H4 (cell line): Measurements from ENCODE around the gene S100A13. TPM values are rescaled to one million over a fixed set of nuclear protein-coding genes. Genes with fewer than 3 reads are reported as not detected.
"Not testable (repeated sequence)": the region's sequence is repeated elsewhere in the genome, so short reads cannot be mapped to it uniquely, and the experiment has no call there.

Experiments used
- DNase-seq: peaks from one replicate; pipeline ENCODE4 v3.0.0-alpha.2; 2015; ENCODE audit warnings: low spot score
- total RNA-seq: library from RNA; depleted of rRNA; stranded (reverse); fragments of >200 nt; shearing (Covaris generic); gene quantifications from 2 replicates; pipeline ENCODE4 v1.2.3, GENCODE V29; 2014

The S100A13 gene
- total RNA-seq, 1 experiment from 2014 or later = 160 TPM

GRCh38 chr1:153648000-153648643 lies 20.8 kb upstream of the S100A13 start:
- no peak for DNase-seq

- DNase-seq = no peak
These were observed 20.0 kb upstream of the S100A13 start for GRCh38 chr1:153647346-153647714.

- no peak for DNase-seq
These were observed 19.5 kb upstream of the S100A13 start for GRCh38 chr1:153646672-153647345.

GRCh38 chr1:153643816-153644215 lies 16.5 kb upstream of the S100A13 start:
- no peak for DNase-seq

- DNase-seq = no peak
These were observed 15.8 kb upstream of the S100A13 start for GRCh38 chr1:153643100-153643499.

DNA sequence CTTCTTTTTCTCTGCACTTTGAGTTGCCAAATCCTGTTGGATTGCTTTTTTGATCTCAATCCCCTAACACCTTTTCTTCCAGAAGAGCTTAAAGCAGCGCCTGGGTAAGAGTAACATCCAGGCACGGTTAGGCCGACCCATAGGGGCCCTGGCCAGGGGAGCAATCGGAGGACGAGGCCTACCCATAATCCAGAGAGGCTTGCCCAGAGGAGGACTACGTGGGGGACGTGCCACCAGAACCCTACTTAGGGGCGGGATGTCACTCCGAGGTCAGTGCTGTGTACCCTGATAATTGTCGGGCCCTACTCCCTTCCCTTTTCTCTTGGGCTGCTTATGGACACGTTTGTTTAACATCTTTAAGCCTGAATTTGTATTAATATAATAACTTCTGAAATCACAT lies 14.9 kb upstream of the S100A13 start:
- no peak for DNase-seq

DNA sequence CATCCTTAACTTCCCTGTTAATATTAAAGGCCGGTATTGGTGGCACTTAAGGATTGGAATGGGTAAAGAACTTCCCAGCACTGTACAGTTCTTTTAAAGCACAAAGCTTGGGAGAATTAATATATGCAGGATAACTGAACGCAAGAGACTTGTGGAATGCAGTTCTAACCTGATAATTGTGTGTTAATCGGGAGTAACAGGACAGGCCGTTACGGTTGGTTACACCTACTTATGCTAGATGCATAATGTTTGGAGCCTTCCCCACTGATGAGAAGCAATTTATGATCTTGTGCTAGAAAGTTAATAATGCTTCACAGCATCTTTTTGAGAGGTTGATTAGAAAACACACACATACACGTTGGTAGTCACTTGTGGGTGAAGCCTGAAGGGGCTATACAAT lies 13.6 kb upstream of the S100A13 start:
- DNase-seq = no peak

- DNase-seq = not testable (repeated sequence)
These were observed 12.9 kb upstream of the S100A13 start for GRCh38 chr1:153640213-153640612.

- no peak for DNase-seq
These were observed 12.0 kb upstream of the S100A13 start for GRCh38 chr1:153639280-153639679.

DNA sequence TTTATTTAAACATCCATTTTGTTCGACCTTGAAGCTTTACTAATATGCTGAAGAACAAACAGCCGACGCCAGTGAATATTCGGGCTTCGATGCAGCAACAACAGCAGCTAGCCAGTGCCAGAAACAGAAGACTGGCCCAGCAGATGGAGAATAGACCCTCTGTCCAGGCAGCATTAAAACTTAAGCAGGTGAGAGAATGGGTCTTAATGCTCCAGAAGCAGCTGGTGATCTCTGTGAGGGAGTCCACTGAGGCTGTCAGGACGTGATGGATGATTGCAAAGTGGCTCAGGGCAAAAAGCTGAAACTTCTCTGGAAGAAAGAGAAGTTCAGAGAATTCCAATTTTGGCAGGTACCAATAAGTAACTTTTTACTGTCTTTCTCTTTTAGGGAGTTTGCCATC lies 11.0 kb upstream of the S100A13 start:
- DNase-seq = no peak

- no peak for DNase-seq
These were observed 9.0 kb upstream of the S100A13 start for GRCh38 chr1:153636312-153636711.

- no peak for DNase-seq
These were observed 8.6 kb upstream of the S100A13 start for GRCh38 chr1:153635872-153636271.

- peak; percentile 98 for DNase-seq
These were observed 6.7 kb upstream of the S100A13 start, which contains the start of gene CHTOP for GRCh38 chr1:153633754-153634665. Gene CHTOP (plus strand): TSS chr1:153634066. CDS start chr1:153636589, 2,523 bp downstream.

GRCh38 chr1:153633161-153633753 lies 6.0 kb upstream of the S100A13 start:
- no peak for DNase-seq

DNA sequence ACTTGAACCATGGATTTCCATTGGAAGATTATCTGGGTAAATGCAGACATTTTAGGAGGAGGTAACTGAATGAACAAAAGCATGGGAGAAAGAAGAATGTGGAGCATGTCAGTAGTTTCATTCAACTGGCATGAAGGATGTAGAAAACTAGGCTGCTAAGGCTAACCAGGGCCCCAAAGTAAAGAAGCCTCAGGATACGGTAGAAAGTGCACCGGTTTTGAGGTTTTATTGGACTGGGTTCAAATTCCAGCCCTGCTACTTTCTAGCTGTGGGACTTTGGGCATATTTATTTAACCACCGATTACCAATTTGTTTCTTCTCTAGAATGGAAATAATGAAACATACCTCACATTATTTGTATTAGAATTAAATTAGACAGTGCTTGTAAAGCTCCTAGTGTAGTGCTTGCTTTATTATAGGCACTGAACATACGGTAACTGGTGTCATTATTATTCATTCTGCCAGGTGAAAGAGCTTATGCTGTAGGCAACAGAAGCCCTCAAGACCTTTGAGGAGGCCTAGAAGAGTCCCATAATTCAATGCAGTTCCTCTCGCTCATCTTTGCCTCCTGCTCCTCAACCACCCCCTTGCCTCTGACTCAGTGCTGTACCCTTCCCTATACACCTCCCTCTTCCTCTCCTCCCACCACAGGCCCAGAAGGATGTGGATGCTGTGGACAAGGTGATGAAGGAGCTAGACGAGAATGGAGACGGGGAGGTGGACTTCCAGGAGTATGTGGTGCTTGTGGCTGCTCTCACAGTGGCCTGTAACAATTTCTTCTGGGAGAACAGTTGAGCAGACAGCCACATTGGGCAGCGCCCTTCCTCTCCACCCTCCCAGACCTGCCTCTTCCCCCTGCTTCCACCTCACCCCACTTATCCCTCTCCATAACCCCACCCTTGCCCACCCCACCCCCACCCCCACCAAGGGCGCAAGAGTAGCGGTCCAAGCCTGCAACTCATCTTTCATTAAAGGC lies 4.0 kb upstream of the S100A13 start:
- no peak for DNase-seq

GRCh38 chr1:153630384-153630783 lies 3.1 kb upstream of the S100A13 start:
- no peak for DNase-seq

DNA sequence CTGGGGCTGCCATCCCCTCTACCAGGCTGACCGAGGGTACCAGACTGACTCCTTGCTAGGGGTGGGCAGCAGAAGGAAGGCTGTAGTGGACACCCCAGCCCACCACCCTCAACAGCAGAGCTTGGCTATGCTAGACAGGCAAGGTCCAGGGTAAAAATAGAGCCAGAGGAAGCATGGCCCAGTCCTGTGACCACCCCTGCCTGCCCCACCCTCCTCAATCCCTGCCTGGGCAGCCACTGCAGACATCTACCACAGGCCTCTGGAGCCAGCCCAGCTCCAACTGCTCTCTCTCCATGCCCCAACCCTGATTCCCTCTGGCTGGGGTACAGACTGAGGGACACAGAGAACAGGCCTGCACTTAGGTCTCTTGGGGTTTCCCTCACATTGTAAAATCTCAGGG lies 2.7 kb upstream of the S100A13 start:
- no peak for DNase-seq

- DNase-seq = no peak
These were observed 2.0 kb upstream of the S100A13 start for GRCh38 chr1:153629343-153629665.

DNA sequence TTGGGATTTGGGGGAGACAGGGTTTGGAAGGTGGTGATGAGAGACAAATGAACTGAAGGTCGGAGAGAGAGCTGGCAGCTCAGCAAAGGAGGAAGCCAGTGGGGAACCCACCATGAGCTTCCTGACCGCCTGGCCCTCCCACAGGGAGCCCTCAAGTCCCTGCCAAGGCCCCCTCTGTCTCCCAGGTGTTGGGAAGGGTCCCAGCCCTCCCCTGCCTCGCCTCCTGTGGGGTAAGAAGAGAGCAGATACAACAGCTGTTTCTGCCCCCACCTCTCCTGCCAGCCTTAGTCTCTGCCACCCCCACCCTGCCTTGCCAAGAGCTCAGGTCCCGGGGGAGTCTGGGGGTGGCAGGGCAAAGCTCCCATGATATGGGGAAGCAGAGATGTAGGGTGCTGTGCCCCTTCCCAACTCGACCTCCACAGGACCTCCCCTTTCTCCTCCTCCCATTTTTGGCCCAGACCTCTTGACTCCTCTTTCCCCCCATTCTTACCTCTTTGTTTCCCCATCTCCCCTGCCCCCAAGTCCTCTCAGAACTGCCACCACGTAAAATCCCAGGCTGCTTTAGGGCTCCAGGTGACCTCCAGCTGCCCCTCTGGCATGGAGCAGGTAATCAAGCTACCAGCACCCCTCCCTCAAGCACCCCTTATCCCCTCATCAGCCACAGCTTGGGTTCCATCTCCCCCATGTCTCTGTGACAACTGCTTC lies 1.5 kb upstream of the S100A13 start:
- no peak for DNase-seq
